SK-N-SH (cell line): ENCODE data around the gene MEIG1. TPM values are rescaled to one million over a fixed set of nuclear protein-coding genes. Genes with fewer than 3 reads are reported as not detected.
"Not testable (repeated sequence)": the region's sequence is repeated elsewhere in the genome, so short reads cannot be mapped to it uniquely, and the experiment has no call there.

ENCODE experiments used
- CTCF ChIA-PET: fragments of 300-600, 350-600 bp; formaldehyde crosslinking; extraction: SDS; loops from one replicate; lab custom pipeline; 2021; lab: Yijun Ruan, JAX
- POLR2A ChIA-PET: fragments of 350-600 bp; sonication (Branson Sonifier 250); formaldehyde crosslinking; extraction: SDS; loops from one replicate; lab custom pipeline; 2020; ENCODE audit warnings: antibody characterized with exemption, inconsistent platforms; lab: Yijun Ruan, JAX
- DNase-seq: peaks from one replicate; pipeline ENCODE4 v3.0.0; 2012
- H2AFZ ChIP-seq: fragments of 200-600 bp; sonication (generic); 2 replicates; pipeline ENCODE4 v1.8.1; 2016; ENCODE audit warnings: antibody characterized with exemption, mild to moderate bottlenecking, low read depth
- H3F3A ChIP-seq: fragments of 200-600 bp; sonication (generic); replicated peaks from 2 replicates; pipeline ENCODE3; 2016; ENCODE audit warnings: antibody characterized with exemption, mild to moderate bottlenecking; ENCODE audit not compliant: insufficient read depth
- H3K27ac ChIP-seq, 2 experiments: fragments of 200-500 bp in 1 of 2; fragments of 200-600 bp in 1 of 2; sonication (Bioruptor generic) in 1 of 2; sonication (generic), shearing (Covaris generic) in 1 of 2; 2 replicates each; pipeline versions ENCODE4 v1.5.1 to v1.6.1; 2014 to 2016; ENCODE audit warnings: low read depth in 2 of 2, inconsistent platforms in 1 of 2, low read length in 1 of 2, mild to moderate bottlenecking in 1 of 2, mixed read lengths in 1 of 2
- H3K27me3 ChIP-seq: fragments of 200-600 bp; sonication (generic), shearing (Covaris generic); 2 replicates; pipeline ENCODE4 v1.6.1; 2016; ENCODE audit warnings: mixed run types; ENCODE audit not compliant: insufficient read depth
- H3K36me3 ChIP-seq, 2 experiments: fragments of 200-500 bp in 1 of 2; fragments of 200-600 bp in 1 of 2; sonication (Bioruptor generic) in 1 of 2; sonication (generic) in 1 of 2; replicated peaks in 1 of 2; 2 replicates each; pipeline versions ENCODE3 to v1.5.1; 2014 to 2016; ENCODE audit warnings: low read length in 1 of 2, mild to moderate bottlenecking in 1 of 2; ENCODE audit not compliant: insufficient read depth in 2 of 2, control insufficient read depth in 1 of 2
- H3K4me1 ChIP-seq, 2 experiments: fragments of 200-500 bp in 1 of 2; fragments of 200-600 bp in 1 of 2; sonication (Bioruptor generic) in 1 of 2; sonication (generic), shearing (Covaris generic) in 1 of 2; 2 replicates each; pipeline versions ENCODE4 v1.5.1 to v1.6.1; 2014 to 2016; ENCODE audit warnings: low read depth in 1 of 2, low read length in 1 of 2, mixed run types in 1 of 2; ENCODE audit not compliant: insufficient read depth in 2 of 2, control insufficient read depth in 1 of 2
- H3K4me2 ChIP-seq: fragments of 200-600 bp; sonication (generic), shearing (Covaris generic); 2 replicates; pipeline ENCODE4 v1.6.1; 2017; ENCODE audit warnings: mixed run types
- H3K4me3 ChIP-seq, 2 experiments: fragments of 200-500 bp in 1 of 2; fragments of 200-600 bp in 1 of 2; sonication (Bioruptor generic) in 1 of 2; sonication (generic), shearing (Covaris generic) in 1 of 2; 2 replicates each; pipeline versions ENCODE4 v1.5.1 to v1.8.1; 2014 to 2016; ENCODE audit warnings: low read depth in 2 of 2, inconsistent platforms in 1 of 2, low read length in 1 of 2, mild to moderate bottlenecking in 1 of 2, mixed read lengths in 1 of 2, moderate library complexity in 1 of 2
- H3K79me2 ChIP-seq: fragments of 200-600 bp; sonication (generic); 2 replicates; pipeline ENCODE4 v1.8.1; 2017; ENCODE audit warnings: mild to moderate bottlenecking; ENCODE audit not compliant: insufficient read depth
- H3K9ac ChIP-seq: fragments of 200-600 bp; sonication (generic); 2 replicates; pipeline ENCODE4 v1.6.1; 2017; ENCODE audit warnings: mixed run types
- H3K9me2 ChIP-seq: fragments of 200-600 bp; sonication (generic); 2 replicates; pipeline ENCODE4 v1.6.1; 2017; ENCODE audit warnings: mixed run types
- H3K9me3 ChIP-seq: fragments of 200-600 bp; sonication (generic); 2 replicates; pipeline ENCODE4 v1.6.1; 2017; ENCODE audit warnings: mixed run types, mild to moderate bottlenecking, moderate library complexity
- H4K20me1 ChIP-seq: fragments of 200-600 bp; sonication (generic); 2 replicates; pipeline ENCODE4 v1.6.1; 2017; ENCODE audit warnings: mild to moderate bottlenecking, mixed run types; ENCODE audit not compliant: insufficient read depth
- ELF1 ChIP-seq: IDR thresholded peaks from 2 replicates; pipeline ENCODE4 v1.4.0; 2012
- FOSL2 ChIP-seq: IDR thresholded peaks from 2 replicates; pipeline ENCODE4 v1.4.0; 2012; ENCODE audit warnings: low read depth, mild to moderate bottlenecking, moderate library complexity, borderline replicate concordance
- FOXM1 ChIP-seq: IDR thresholded peaks from 2 replicates; pipeline ENCODE4 v1.4.0; 2012; ENCODE audit warnings: low read depth, mild to moderate bottlenecking
- GABPA ChIP-seq: IDR thresholded peaks from 2 replicates; pipeline ENCODE4 v1.4.0; 2012; ENCODE audit warnings: low read depth, mild to moderate bottlenecking
- GATA2 ChIP-seq: sonication (generic); formaldehyde crosslinking; IDR thresholded peaks from 2 replicates; pipeline ENCODE4 v1.5.0; 2020; ENCODE audit warnings: mild to moderate bottlenecking, missing genetic modification reagents
- IRF3 ChIP-seq: fragments of 150-350 bp; IDR thresholded peaks from 2 replicates; pipeline ENCODE4 v1.6.1; 2016; ENCODE audit warnings: mild to moderate bottlenecking, low read depth, low read length
- MAX ChIP-seq: IDR thresholded peaks from 2 replicates; pipeline ENCODE4 v1.4.0; 2012; ENCODE audit warnings: low read depth
- TAF1 ChIP-seq: IDR thresholded peaks from 2 replicates; pipeline ENCODE4 v1.6.1; 2012; ENCODE audit warnings: low read depth, mild to moderate bottlenecking, low read length, moderate library complexity, borderline replicate concordance
- TEAD4 ChIP-seq: IDR thresholded peaks from 2 replicates; pipeline ENCODE4 v1.4.0; 2012; ENCODE audit warnings: mild to moderate bottlenecking, borderline replicate concordance; ENCODE audit not compliant: insufficient read depth
- WGBS: methylation state at CpG from one replicate; pipeline ENCODE4 v1.1.6; 2017; ENCODE audit warnings: low lambda C conversion rate; 5-methylcytosine and 5-hydroxymethylcytosine counted together
- polyA plus RNA-seq, 3 experiments: library from polyadenylated mRNA; depleted of rRNA; stranded (reverse); fragments of >200 nt; gene quantifications; 2 replicates each; pipeline ENCODE4 v1.2.3, GENCODE V29; 2012

Gene MEIG1
- polyA plus RNA-seq, 1 of the 3 experiments (the other 2 are of a cell fraction): 0.43 TPM

- H3K4me1 ChIP-seq, H3K27me3 ChIP-seq, POLR2A ChIA-PET, H3K9ac ChIP-seq, CTCF ChIA-PET, H3K27ac ChIP-seq, DNase-seq, H3K4me3 ChIP-seq, H3F3A ChIP-seq, H4K20me1 ChIP-seq, H2AFZ ChIP-seq, H3K9me3 ChIP-seq, H3K79me2 ChIP-seq, H3K36me3 ChIP-seq, H3K9me2 ChIP-seq, H3K4me2 ChIP-seq: not testable (repeated sequence)
- WGBS: 53% methylated on average over 5 of the region's 5 CpGs
These were observed 54.3 kb downstream of the MEIG1 start for GRCh38 chr10:15013530-15013929.

GRCh38 chr10:15015451-15015850 is 56.3 kb downstream of the MEIG1 start:
- H3K9me3 ChIP-seq: no peaks in the 10 kb centered on the region
- H3K4me1 ChIP-seq: no peaks in the 10 kb centered on the region
- no peak overlapping the region for H3K4me2 ChIP-seq
- POLR2A ChIA-PET: no interaction called here
- no peaks in the 10 kb centered on the region for H3F3A ChIP-seq
- no peak overlapping the region for H2AFZ ChIP-seq
- H3K9ac ChIP-seq: no peak overlapping the region
- H3K36me3 ChIP-seq: no peaks in the 10 kb centered on the region
- CTCF ChIA-PET: no interaction called here
- H3K27ac ChIP-seq: no peak overlapping the region
- no peak overlapping the region for H3K4me3 ChIP-seq
- H3K79me2 ChIP-seq: no peaks in the 10 kb centered on the region
- H3K27me3 ChIP-seq: no peaks in the 10 kb centered on the region
- no peak for DNase-seq
- 72% methylated on average over 7 of the region's 7 CpGs for WGBS
- no peaks in the 10 kb centered on the region for H3K9me2 ChIP-seq
- no peak for TF ChIP-seq TAF1
- no peak for TF ChIP-seq ELF1
- TF ChIP-seq TEAD4: no peak
- no peak for TF ChIP-seq GABPA
- TF ChIP-seq GATA2 (CRISPR knock-in tag): no peak
- no peak for TF ChIP-seq FOSL2
- TF ChIP-seq FOXM1: no peak
- no peak for TF ChIP-seq MAX
- no peak for TF ChIP-seq IRF3
- H4K20me1 ChIP-seq: no peaks in the 10 kb centered on the region

- H3K9me3 ChIP-seq, H2AFZ ChIP-seq, H3K4me3 ChIP-seq, H4K20me1 ChIP-seq, H3K79me2 ChIP-seq, H3K36me3 ChIP-seq, H3K9ac ChIP-seq, H3F3A ChIP-seq, DNase-seq, H3K27me3 ChIP-seq, H3K9me2 ChIP-seq, POLR2A ChIA-PET, H3K27ac ChIP-seq, H3K4me1 ChIP-seq, H3K4me2 ChIP-seq, CTCF ChIA-PET: not testable (repeated sequence)
- WGBS: 100% methylated on average over 1 of the region's 5 CpGs
These were observed 61.8 kb downstream of the MEIG1 start for GRCh38 chr10:15020966-15021365.

Other genes with a start within 250 kb of the MEIG1 start
- gene FAM107B, start 184.5 kb upstream of the MEIG1 start, polyA plus RNA-seq (2012; rRNA removed): 1.0 and 1.3 TPM in 2 replicates
- gene CDNF, start 121.4 kb upstream of the MEIG1 start, polyA plus RNA-seq (2012; rRNA removed): 1.0 and 1.2 TPM in 2 replicates
- 8.8 and 10.8 TPM in 2 replicates for gene HSPA14, start 121.1 kb upstream of the MEIG1 start, polyA plus RNA-seq (2012; rRNA removed)
- gene MSANTD7, start 121.1 kb upstream of the MEIG1 start, polyA plus RNA-seq (2012; rRNA removed): 3.2 and 3.9 TPM in 2 replicates
- gene SUV39H2, start 80.5 kb upstream of the MEIG1 start, polyA plus RNA-seq (2012; rRNA removed): 4.6 and 4.9 TPM in 2 replicates
- gene DCLRE1C, start 5.3 kb upstream of the MEIG1 start, polyA plus RNA-seq (2012; rRNA removed): 2.5 and 3.0 TPM in 2 replicates
- gene OLAH, start 84.6 kb downstream of the MEIG1 start, polyA plus RNA-seq (2012; rRNA removed): not detected in 2 replicates
- 0.54 and 0.92 TPM in 2 replicates for gene ACBD7, start 129.4 kb downstream of the MEIG1 start, polyA plus RNA-seq (2012; rRNA removed)
- gene RPP38, start 138.0 kb downstream of the MEIG1 start, polyA plus RNA-seq (2012; rRNA removed): 18.5 and 20.4 TPM in 2 replicates
- gene NMT2, start 209.3 kb downstream of the MEIG1 start, polyA plus RNA-seq (2012; rRNA removed): 25.9 and 26.5 TPM in 2 replicates